Measurements from ENCODE around the gene OGG1.

Gene OGG1

GRCh38 chr3:9761919-9762318 is 12.2 kb downstream of the OGG1 start:
- no peak overlapping the region for H3K4me3 ChIP-seq (ENCODE audit: low read length in 2 of 2)
- no peak for DNase-seq (ENCODE audit: low spot score)
- no peak overlapping the region for H4K8ac ChIP-seq (ENCODE audit: low read depth, low read length)
- no peak overlapping the region for H2AK5ac ChIP-seq (ENCODE audit: low read depth, low read length)
- H3K27me3 ChIP-seq (ENCODE audit: control insufficient read depth in 3 of 3, insufficient read depth in 3 of 3, low read depth in 1 of 3, low read length in 3 of 3), result no peaks in the 10 kb centered on the region
- peaks cover 0 to 3% of the 10 kb centered on the region in 2 donors for H3K4me1 ChIP-seq (ENCODE audit: control insufficient read depth in 2 of 2, insufficient read depth in 1 of 2, low read depth in 1 of 2, low read length in 2 of 2)
- no peak overlapping the region for H2BK12ac ChIP-seq (ENCODE audit: low read length)
- no CpG with 5 or more reads among the region's 5 CpGs for WGBS, 2 donors (ENCODE audit: extremely low coverage in 2 of 2, insufficient read length in 2 of 2, insufficient replicate concordance in 1 of 2)
- no peak overlapping the region for H4K91ac ChIP-seq (ENCODE audit: low read depth, low read length, poor library complexity)
- no peak overlapping the region for H3K14ac ChIP-seq (ENCODE audit: low read length)
- no peak overlapping the region for H3K4ac ChIP-seq (ENCODE audit: low read length)
- no peak overlapping the region for H2BK120ac ChIP-seq (ENCODE audit: low read depth, low read length)
- H3K27ac ChIP-seq (replicated peaks; ENCODE audit: low read length), result no peak overlapping the region
- no peak overlapping the region for H3K18ac ChIP-seq (ENCODE audit: low read length)
- no peak overlapping the region for H3K23ac ChIP-seq (ENCODE audit: low read depth, low read length, poor library complexity)
- no peak overlapping the region for H2BK5ac ChIP-seq (ENCODE audit: low read length)
- no peak overlapping the region for H2AFZ ChIP-seq (ENCODE audit: low read length)
- peaks cover 0 to 3% of the 10 kb centered on the region in 2 donors for H3K9me3 ChIP-seq (replicated peaks in 1 of 2; ENCODE audit: control insufficient read depth in 2 of 2, insufficient read depth in 1 of 2, low read depth in 1 of 2, low read length in 2 of 2)
- no peak overlapping the region for H3K9ac ChIP-seq (ENCODE audit: low read depth, low read length, poor library complexity)
- no peak overlapping the region for H3K4me2 ChIP-seq (ENCODE audit: insufficient read depth, low read length, poor library complexity, severe bottlenecking)
- peaks cover 2% of the 10 kb centered on the region for H3K79me1 ChIP-seq (ENCODE audit: low read depth, low read length)
- H3K36me3 ChIP-seq (replicated peaks in 1 of 2; ENCODE audit: control insufficient read depth in 2 of 2, insufficient read depth in 2 of 2, low read length in 2 of 2), result peaks cover 34 to 72% of the 10 kb centered on the region in 2 donors
- no peak overlapping the region for H2BK15ac ChIP-seq (ENCODE audit: low read length)

- Histone ChIP-seq H2BK120ac (ENCODE audit: low read depth, low read length) (no peak overlapping the region), H3K36me3 (replicated peaks in 1 of 2; ENCODE audit: control insufficient read depth in 2 of 2, insufficient read depth in 2 of 2, low read length in 2 of 2) (peaks cover 29 to 68% of the 10 kb centered on the region in 2 donors), H2BK12ac (ENCODE audit: low read length) (no peak overlapping the region)
Measured at GRCh38 chr3:9762871-9763270, 13.1 kb downstream of the OGG1 start.

GRCh38 chr3:9765865-9766264 is 16.1 kb downstream of the OGG1 start:
- no peak for DNase-seq (ENCODE audit: low spot score)
- H3K4me1 ChIP-seq (ENCODE audit: control insufficient read depth in 2 of 2, insufficient read depth in 1 of 2, low read depth in 1 of 2, low read length in 2 of 2), result peaks cover 0 to 13% of the 10 kb centered on the region in 2 donors
- H3K14ac ChIP-seq (ENCODE audit: low read length), result no peak overlapping the region
- H3K79me1 ChIP-seq (ENCODE audit: low read depth, low read length), result peaks cover 4% of the 10 kb centered on the region
- no peak overlapping the region for H3K18ac ChIP-seq (ENCODE audit: low read length)
- H2BK5ac ChIP-seq (ENCODE audit: low read length), result no peak overlapping the region
- no peak overlapping the region for H3K4me2 ChIP-seq (ENCODE audit: insufficient read depth, low read length, poor library complexity, severe bottlenecking)
- H3K4me3 ChIP-seq (ENCODE audit: low read length in 2 of 2), result no peak overlapping the region
- H4K8ac ChIP-seq (ENCODE audit: low read depth, low read length), result no peak overlapping the region
- peaks cover 0 to 3% of the 10 kb centered on the region in 2 donors for H3K9me3 ChIP-seq (replicated peaks in 1 of 2; ENCODE audit: control insufficient read depth in 2 of 2, insufficient read depth in 1 of 2, low read depth in 1 of 2, low read length in 2 of 2)
- H2BK15ac ChIP-seq (ENCODE audit: low read length), result no peak overlapping the region
- no peak overlapping the region for H4K91ac ChIP-seq (ENCODE audit: low read depth, low read length, poor library complexity)
- no peak overlapping the region for H2BK12ac ChIP-seq (ENCODE audit: low read length)
- no peak overlapping the region for H3K4ac ChIP-seq (ENCODE audit: low read length)
- no peak overlapping the region for H3K9ac ChIP-seq (ENCODE audit: low read depth, low read length, poor library complexity)
- H2AK5ac ChIP-seq (ENCODE audit: low read depth, low read length), result no peak overlapping the region
- H3K36me3 ChIP-seq (replicated peaks in 1 of 2; ENCODE audit: control insufficient read depth in 2 of 2, insufficient read depth in 2 of 2, low read length in 2 of 2), result peaks cover 13 to 42% of the 10 kb centered on the region in 2 donors
- WGBS, 2 donors (ENCODE audit: extremely low coverage in 2 of 2, insufficient read length in 2 of 2, insufficient replicate concordance in 1 of 2), result no CpG with 5 or more reads among the region's 4 CpGs
- H3K23ac ChIP-seq (ENCODE audit: low read depth, low read length, poor library complexity), result peak overlapping the region; percentile 56
- no peak overlapping the region for H2AFZ ChIP-seq (ENCODE audit: low read length)
- no peaks in the 10 kb centered on the region for H3K27me3 ChIP-seq (ENCODE audit: control insufficient read depth in 3 of 3, insufficient read depth in 3 of 3, low read depth in 1 of 3, low read length in 3 of 3)
- H3K27ac ChIP-seq (replicated peaks; ENCODE audit: low read length), result no peak overlapping the region
- no peak overlapping the region for H2BK120ac ChIP-seq (ENCODE audit: low read depth, low read length)

More at GRCh38 chr3:9762871-9763270, 13.1 kb downstream of the OGG1 start:
- DNase-seq (ENCODE audit: low spot score), result no peak
- H3K79me1 ChIP-seq (ENCODE audit: low read depth, low read length), result no peaks in the 10 kb centered on the region
- H2AK5ac ChIP-seq (ENCODE audit: low read depth, low read length), result no peak overlapping the region
- WGBS, 2 donors (ENCODE audit: extremely low coverage in 2 of 2, insufficient read length in 2 of 2, insufficient replicate concordance in 1 of 2), result no CpG with 5 or more reads among the region's 8 CpGs
- H3K23ac ChIP-seq (ENCODE audit: low read depth, low read length, poor library complexity), result no peak overlapping the region
- H3K4me2 ChIP-seq (ENCODE audit: insufficient read depth, low read length, poor library complexity, severe bottlenecking), result no peak overlapping the region
- no peak overlapping the region for H4K8ac ChIP-seq (ENCODE audit: low read depth, low read length)
- H3K4me1 ChIP-seq (ENCODE audit: control insufficient read depth in 2 of 2, insufficient read depth in 1 of 2, low read depth in 1 of 2, low read length in 2 of 2), result peaks cover 0 to 3% of the 10 kb centered on the region in 2 donors
- H3K9me3 ChIP-seq (replicated peaks in 1 of 2; ENCODE audit: control insufficient read depth in 2 of 2, insufficient read depth in 1 of 2, low read depth in 1 of 2, low read length in 2 of 2), result peaks cover 0 to 3% of the 10 kb centered on the region in 2 donors
- no peak overlapping the region for H3K9ac ChIP-seq (ENCODE audit: low read depth, low read length, poor library complexity)
- H2BK15ac ChIP-seq (ENCODE audit: low read length), result no peak overlapping the region
- no peak overlapping the region for H3K4ac ChIP-seq (ENCODE audit: low read length)
- H2AFZ ChIP-seq (ENCODE audit: low read length), result no peak overlapping the region
- H3K18ac ChIP-seq (ENCODE audit: low read length), result no peak overlapping the region
- no peak overlapping the region for H2BK5ac ChIP-seq (ENCODE audit: low read length)
- H3K4me3 ChIP-seq (ENCODE audit: low read length in 2 of 2), result no peak overlapping the region
- H3K27me3 ChIP-seq (ENCODE audit: control insufficient read depth in 3 of 3, insufficient read depth in 3 of 3, low read depth in 1 of 3, low read length in 3 of 3), result no peaks in the 10 kb centered on the region
- H4K91ac ChIP-seq (ENCODE audit: low read depth, low read length, poor library complexity), result no peak overlapping the region
- no peak overlapping the region for H3K14ac ChIP-seq (ENCODE audit: low read length)
- no peak overlapping the region for H3K27ac ChIP-seq (replicated peaks; ENCODE audit: low read length)

- Histone ChIP-seq H3K23ac (ENCODE audit: low read depth, low read length, poor library complexity) (no peak overlapping the region), H3K9me3 (replicated peaks in 1 of 2; ENCODE audit: control insufficient read depth in 2 of 2, insufficient read depth in 1 of 2, low read depth in 1 of 2, low read length in 2 of 2) (peaks cover 0 to 2% of the 10 kb centered on the region in 2 donors), H3K36me3 (replicated peaks in 1 of 2; ENCODE audit: control insufficient read depth in 2 of 2, insufficient read depth in 2 of 2, low read length in 2 of 2) (peaks cover 11 to 29% of the 10 kb centered on the region in 2 donors), H2BK15ac (ENCODE audit: low read length) (no peak overlapping the region), H3K18ac (ENCODE audit: low read length) (no peak overlapping the region), H3K9ac (ENCODE audit: low read depth, low read length, poor library complexity) (no peak overlapping the region), H2AK5ac (ENCODE audit: low read depth, low read length) (no peak overlapping the region), H3K79me1 (ENCODE audit: low read depth, low read length) (peaks cover 4% of the 10 kb centered on the region), H2AFZ (ENCODE audit: low read length) (no peak overlapping the region), H3K4me2 (ENCODE audit: insufficient read depth, low read length, poor library complexity, severe bottlenecking) (no peak overlapping the region), H2BK120ac (ENCODE audit: low read depth, low read length) (no peak overlapping the region), H4K91ac (ENCODE audit: low read depth, low read length, poor library complexity) (no peak overlapping the region), H2BK12ac (ENCODE audit: low read length) (no peak overlapping the region), H3K4me3 (ENCODE audit: low read length in 2 of 2) (no peak overlapping the region), H2BK5ac (ENCODE audit: low read length) (no peak overlapping the region), H3K27me3 (ENCODE audit: control insufficient read depth in 3 of 3, insufficient read depth in 3 of 3, low read depth in 1 of 3, low read length in 3 of 3) (no peaks in the 10 kb centered on the region), H3K27ac (replicated peaks; ENCODE audit: low read length) (no peak overlapping the region), H3K4me1 (ENCODE audit: control insufficient read depth in 2 of 2, insufficient read depth in 1 of 2, low read depth in 1 of 2, low read length in 2 of 2) (peaks cover 0 to 13% of the 10 kb centered on the region in 2 donors), H3K4ac (ENCODE audit: low read length) (no peak overlapping the region), H4K8ac (ENCODE audit: low read depth, low read length) (no peak overlapping the region), H3K14ac (ENCODE audit: low read length) (no peak overlapping the region)
- WGBS, 2 donors (ENCODE audit: extremely low coverage in 2 of 2, insufficient read length in 2 of 2, insufficient replicate concordance in 1 of 2), result no CpG with 5 or more reads among the region's 7 CpGs
- no peak for DNase-seq (ENCODE audit: low spot score)
Measured at GRCh38 chr3:9767418-9767817, 17.7 kb downstream of the OGG1 start.

Data from neuronal stem cell (in vitro differentiated cells).